GM12864 (cell line): ENCODE measurements around the gene MOSMO.

Source experiments
- DNase-seq: peaks from one replicate; pipeline ENCODE4 v3.0.0-alpha.2; 2011; ENCODE audit warnings: low read depth
- H3K4me3 ChIP-seq: 2 replicates; pipeline ENCODE4 v1.5.1; 2011; ENCODE audit warnings: mild to moderate bottlenecking, low read depth, low read length, control low read depth
- TF ChIP-seq, protein P1 (sequence below): IDR thresholded peaks from 2 replicates; pipeline ENCODE4 v1.5.1; 2011; ENCODE audit warnings: low read depth, mild to moderate bottlenecking, moderate library complexity, low read length, control low read depth, inconsistent platforms; ENCODE audit errors: missing control alignments

MOSMO gene

GRCh38 chr16:21980032-21980431 lies 27.9 kb upstream of the MOSMO start:
- TF ChIP-seq, protein P1, sequence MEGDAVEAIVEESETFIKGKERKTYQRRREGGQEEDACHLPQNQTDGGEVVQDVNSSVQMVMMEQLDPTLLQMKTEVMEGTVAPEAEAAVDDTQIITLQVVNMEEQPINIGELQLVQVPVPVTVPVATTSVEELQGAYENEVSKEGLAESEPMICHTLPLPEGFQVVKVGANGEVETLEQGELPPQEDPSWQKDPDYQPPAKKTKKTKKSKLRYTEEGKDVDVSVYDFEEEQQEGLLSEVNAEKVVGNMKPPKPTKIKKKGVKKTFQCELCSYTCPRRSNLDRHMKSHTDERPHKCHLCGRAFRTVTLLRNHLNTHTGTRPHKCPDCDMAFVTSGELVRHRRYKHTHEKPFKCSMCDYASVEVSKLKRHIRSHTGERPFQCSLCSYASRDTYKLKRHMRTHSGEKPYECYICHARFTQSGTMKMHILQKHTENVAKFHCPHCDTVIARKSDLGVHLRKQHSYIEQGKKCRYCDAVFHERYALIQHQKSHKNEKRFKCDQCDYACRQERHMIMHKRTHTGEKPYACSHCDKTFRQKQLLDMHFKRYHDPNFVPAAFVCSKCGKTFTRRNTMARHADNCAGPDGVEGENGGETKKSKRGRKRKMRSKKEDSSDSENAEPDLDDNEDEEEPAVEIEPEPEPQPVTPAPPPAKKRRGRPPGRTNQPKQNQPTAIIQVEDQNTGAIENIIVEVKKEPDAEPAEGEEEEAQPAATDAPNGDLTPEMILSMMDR, result no peak
- H3K4me3 ChIP-seq, result no peak overlapping the region
- DNase-seq, result no peak

GRCh38 chr16:21982108-21982507 lies 25.8 kb upstream of the MOSMO start:
- DNase-seq, result no peak
- no peak overlapping the region for H3K4me3 ChIP-seq
- TF ChIP-seq, protein P1, result no peak

- TF ChIP-seq, protein P1, result no peak
- no peak for DNase-seq
- H3K4me3 ChIP-seq, result no peak overlapping the region
These were observed 23.8 kb upstream of the MOSMO start for GRCh38 chr16:21984062-21984461.

GRCh38 chr16:21985524-21985923 lies 22.4 kb upstream of the MOSMO start:
- DNase-seq, result no peak
- no peak overlapping the region for H3K4me3 ChIP-seq
- TF ChIP-seq, protein P1, result no peak

DNA sequence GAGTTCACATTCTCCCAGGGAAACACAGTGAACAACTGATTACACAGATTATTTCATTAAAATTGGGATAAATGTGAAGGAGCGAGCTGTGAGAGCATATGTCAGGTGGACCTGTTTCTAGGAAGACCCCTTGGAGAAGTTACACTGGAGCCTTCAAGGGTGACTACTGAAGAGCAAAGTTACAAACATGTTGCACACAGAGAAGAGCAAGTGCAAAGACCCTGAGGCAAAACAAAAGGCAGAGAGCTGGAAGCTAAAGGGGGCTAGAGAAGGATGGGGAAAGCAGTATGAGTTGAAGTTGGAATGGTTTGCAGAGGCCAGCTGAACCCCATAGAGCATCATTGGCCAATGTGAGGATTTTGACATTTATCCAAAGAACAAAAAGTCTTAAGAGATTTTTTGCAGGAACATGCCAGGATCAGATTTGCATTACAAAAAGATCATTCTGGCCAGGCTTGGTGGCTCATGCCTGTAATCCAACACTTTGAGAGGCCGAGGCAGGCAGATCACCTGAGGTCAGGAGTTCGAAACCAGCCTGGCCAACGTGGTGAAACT lies 21.1 kb upstream of the MOSMO start:
- TF ChIP-seq, protein P1, result no peak
- DNase-seq, result no peak
- H3K4me3 ChIP-seq, result no peak overlapping the region

DNA sequence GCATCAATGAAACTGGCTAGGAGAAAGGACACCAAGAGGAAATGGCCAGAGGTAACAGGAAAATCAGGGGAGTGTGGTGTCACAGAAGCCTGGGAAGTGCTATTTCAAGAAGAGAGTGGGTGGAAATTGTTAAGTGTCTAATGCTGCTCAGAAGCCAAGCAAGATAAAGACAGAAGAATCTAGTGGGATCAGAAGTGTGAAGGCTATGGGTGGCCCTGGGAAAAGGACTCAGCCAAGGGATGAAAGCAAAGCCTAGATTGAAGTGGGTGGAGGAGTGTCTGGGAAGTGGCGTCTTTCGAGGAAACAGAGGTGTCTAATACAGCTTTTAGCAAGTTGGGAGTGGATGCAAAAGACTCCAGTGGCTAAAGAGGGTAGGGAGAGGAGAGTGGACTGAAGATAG lies 20.4 kb upstream of the MOSMO start:
- H3K4me3 ChIP-seq, result no peak overlapping the region
- TF ChIP-seq, protein P1, result no peak
- DNase-seq, result no peak

DNA sequence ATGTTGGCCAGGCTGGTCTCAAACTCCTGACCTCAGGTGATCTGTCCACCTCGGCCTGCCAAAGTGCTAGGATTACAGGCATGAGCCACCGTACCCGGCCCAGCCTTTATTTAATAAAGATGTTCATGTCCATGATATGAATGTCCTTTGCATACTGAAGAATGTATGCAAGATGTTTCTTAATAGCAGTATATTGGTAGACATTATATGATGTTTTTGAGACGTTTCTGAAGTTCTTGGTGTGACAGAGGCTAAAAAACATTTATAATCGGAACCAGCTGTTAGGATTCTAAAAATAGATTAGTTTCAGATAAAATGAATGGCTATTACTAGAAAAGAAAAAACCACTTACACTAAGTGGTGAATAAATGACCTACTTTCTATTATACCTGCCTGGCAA lies 18.8 kb upstream of the MOSMO start:
- TF ChIP-seq, protein P1, result no peak
- no peak for DNase-seq
- H3K4me3 ChIP-seq, result no peak overlapping the region
